ENCODE measurements around the gene PGD.

The PGD gene

DNA sequence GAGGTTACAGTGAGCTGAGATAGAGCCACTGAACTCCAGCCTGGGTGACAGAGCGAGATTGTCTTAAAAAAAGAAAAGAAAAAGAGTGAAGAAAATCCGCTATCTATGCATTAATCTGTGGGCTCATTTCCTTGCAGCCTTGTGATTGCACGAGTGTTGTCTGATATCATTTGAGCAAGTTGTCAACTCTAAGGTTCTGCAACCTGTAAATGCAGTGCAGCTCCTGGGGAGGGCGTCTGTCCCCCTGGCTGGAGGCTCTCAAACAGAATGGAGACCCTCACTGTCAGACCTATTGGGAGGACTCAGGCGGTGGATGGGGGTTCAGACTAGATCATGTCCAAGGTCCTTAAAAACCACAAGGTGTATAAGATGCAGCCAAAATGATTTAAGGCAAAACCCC, 57.2 kb downstream of the PGD start:
- Histone ChIP-seq H3K36me3 (ENCODE audit: control insufficient read depth in 2 of 2, insufficient read depth in 1 of 2, low read length in 2 of 2) (peaks cover 14 to 31% of the 10 kb centered on the region in 2 experiments; a peak in 2 of 3 replicates), H3K4me1 (ENCODE audit: control insufficient read depth, insufficient read depth, low read length) (peaks cover 4% of the 10 kb centered on the region; the same call in 1 of the 2 replicates), H3K4me3 (ENCODE audit: low read depth, low read length) (no peak overlapping the region), H3K27ac (ENCODE audit: extremely low read depth, low read depth, low read length) (no peak overlapping the region), H3K9me3 (ENCODE audit: control insufficient read depth, insufficient read depth, low read depth, low read length) (no peaks in the 10 kb centered on the region)
- TF ChIP-seq, protein P1, sequence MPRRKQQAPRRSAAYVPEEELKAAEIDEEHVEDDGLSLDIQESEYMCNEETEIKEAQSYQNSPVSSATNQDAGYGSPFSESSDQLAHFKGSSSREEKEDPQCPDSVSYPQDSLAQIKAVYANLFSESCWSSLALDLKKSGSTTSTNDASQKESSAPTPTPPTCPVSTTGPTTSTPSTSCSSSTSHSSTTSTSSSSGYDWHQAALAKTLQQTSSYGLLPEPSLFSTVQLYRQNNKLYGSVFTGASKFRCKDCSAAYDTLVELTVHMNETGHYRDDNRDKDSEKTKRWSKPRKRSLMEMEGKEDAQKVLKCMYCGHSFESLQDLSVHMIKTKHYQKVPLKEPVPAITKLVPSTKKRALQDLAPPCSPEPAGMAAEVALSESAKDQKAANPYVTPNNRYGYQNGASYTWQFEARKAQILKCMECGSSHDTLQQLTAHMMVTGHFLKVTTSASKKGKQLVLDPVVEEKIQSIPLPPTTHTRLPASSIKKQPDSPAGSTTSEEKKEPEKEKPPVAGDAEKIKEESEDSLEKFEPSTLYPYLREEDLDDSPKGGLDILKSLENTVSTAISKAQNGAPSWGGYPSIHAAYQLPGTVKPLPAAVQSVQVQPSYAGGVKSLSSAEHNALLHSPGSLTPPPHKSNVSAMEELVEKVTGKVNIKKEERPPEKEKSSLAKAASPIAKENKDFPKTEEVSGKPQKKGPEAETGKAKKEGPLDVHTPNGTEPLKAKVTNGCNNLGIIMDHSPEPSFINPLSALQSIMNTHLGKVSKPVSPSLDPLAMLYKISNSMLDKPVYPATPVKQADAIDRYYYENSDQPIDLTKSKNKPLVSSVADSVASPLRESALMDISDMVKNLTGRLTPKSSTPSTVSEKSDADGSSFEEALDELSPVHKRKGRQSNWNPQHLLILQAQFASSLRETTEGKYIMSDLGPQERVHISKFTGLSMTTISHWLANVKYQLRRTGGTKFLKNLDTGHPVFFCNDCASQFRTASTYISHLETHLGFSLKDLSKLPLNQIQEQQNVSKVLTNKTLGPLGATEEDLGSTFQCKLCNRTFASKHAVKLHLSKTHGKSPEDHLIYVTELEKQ (tag by site-specific recombination; IDR thresholded peaks at IDR 0.05; ENCODE audit: borderline replicate concordance) = no peak
- POLR2A ChIA-PET = interaction anchor here (0.6 to 0.7 kb wide), 4 partner anchors 38 to 970 kb away, joined by 3 to 8 read pairs (median 4); no protein-coding TSS in a partner anchor
- CTCF ChIA-PET = interaction anchor here (0.7 to 1.2 kb wide), 3 partner anchors 12 to 712 kb away, joined by 3 read pairs; no protein-coding TSS in a partner anchor

DNA sequence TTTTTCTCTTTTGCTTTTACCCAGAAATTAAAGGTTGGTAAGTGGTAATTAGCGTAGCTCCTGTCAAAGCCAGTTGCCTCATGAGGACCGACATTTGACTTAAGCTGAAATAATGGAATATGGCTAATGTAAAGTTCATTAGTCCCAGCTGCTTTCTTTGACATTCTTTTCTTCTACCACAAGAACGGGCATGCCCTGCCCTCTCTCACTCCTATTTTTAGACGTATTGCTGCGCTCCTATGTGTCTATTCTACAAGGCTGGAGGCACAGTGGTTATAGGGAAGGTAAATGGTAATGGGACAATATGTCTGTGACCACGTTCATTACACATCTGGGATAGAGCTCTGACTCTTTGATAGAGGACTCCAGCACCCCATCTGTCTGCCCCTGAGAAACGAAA, 57.8 kb downstream of the PGD start:
- H3K9me3 ChIP-seq (ENCODE audit: control insufficient read depth, insufficient read depth, low read depth, low read length) = no peaks in the 10 kb centered on the region
- no peak overlapping the region for H3K27ac ChIP-seq (ENCODE audit: extremely low read depth, low read depth, low read length)
- peaks cover 14 to 37% of the 10 kb centered on the region in 2 experiments; a peak in 2 of 3 replicates for H3K36me3 ChIP-seq (ENCODE audit: control insufficient read depth in 2 of 2, insufficient read depth in 1 of 2, low read length in 2 of 2)
- POLR2A ChIA-PET = interaction anchor here (0.6 to 0.7 kb wide), 4 partner anchors 37 to 970 kb away, joined by 3 to 8 read pairs (median 4); no protein-coding TSS in a partner anchor
- CTCF ChIA-PET = interaction anchor here (0.7 to 1.2 kb wide), 2 partner anchors 37 to 712 kb away, joined by 3 read pairs; no protein-coding TSS in a partner anchor
- H3K4me3 ChIP-seq (ENCODE audit: low read depth, low read length) = no peak overlapping the region
- H3K4me1 ChIP-seq (ENCODE audit: control insufficient read depth, insufficient read depth, low read length) = peaks cover 4% of the 10 kb centered on the region; the same call in 1 of the 2 replicates
- no peak for TF ChIP-seq ZSCAN30 (tag by site-specific recombination; IDR thresholded peaks at IDR 0.05)
- TF ChIP-seq ZFP37 (tag by site-specific recombination; IDR thresholded peaks at IDR 0.05) = no peak
- TF ChIP-seq, protein P2, sequence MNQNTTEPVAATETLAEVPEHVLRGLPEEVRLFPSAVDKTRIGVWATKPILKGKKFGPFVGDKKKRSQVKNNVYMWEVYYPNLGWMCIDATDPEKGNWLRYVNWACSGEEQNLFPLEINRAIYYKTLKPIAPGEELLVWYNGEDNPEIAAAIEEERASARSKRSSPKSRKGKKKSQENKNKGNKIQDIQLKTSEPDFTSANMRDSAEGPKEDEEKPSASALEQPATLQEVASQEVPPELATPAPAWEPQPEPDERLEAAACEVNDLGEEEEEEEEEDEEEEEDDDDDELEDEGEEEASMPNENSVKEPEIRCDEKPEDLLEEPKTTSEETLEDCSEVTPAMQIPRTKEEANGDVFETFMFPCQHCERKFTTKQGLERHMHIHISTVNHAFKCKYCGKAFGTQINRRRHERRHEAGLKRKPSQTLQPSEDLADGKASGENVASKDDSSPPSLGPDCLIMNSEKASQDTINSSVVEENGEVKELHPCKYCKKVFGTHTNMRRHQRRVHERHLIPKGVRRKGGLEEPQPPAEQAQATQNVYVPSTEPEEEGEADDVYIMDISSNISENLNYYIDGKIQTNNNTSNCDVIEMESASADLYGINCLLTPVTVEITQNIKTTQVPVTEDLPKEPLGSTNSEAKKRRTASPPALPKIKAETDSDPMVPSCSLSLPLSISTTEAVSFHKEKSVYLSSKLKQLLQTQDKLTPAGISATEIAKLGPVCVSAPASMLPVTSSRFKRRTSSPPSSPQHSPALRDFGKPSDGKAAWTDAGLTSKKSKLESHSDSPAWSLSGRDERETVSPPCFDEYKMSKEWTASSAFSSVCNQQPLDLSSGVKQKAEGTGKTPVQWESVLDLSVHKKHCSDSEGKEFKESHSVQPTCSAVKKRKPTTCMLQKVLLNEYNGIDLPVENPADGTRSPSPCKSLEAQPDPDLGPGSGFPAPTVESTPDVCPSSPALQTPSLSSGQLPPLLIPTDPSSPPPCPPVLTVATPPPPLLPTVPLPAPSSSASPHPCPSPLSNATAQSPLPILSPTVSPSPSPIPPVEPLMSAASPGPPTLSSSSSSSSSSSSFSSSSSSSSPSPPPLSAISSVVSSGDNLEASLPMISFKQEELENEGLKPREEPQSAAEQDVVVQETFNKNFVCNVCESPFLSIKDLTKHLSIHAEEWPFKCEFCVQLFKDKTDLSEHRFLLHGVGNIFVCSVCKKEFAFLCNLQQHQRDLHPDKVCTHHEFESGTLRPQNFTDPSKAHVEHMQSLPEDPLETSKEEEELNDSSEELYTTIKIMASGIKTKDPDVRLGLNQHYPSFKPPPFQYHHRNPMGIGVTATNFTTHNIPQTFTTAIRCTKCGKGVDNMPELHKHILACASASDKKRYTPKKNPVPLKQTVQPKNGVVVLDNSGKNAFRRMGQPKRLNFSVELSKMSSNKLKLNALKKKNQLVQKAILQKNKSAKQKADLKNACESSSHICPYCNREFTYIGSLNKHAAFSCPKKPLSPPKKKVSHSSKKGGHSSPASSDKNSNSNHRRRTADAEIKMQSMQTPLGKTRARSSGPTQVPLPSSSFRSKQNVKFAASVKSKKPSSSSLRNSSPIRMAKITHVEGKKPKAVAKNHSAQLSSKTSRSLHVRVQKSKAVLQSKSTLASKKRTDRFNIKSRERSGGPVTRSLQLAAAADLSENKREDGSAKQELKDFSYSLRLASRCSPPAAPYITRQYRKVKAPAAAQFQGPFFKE (tag by site-specific recombination; IDR thresholded peaks at IDR 0.05; ENCODE audit: borderline replicate concordance) = no peak
- TF ChIP-seq ZFP41 (tag by site-specific recombination; IDR thresholded peaks at IDR 0.05; ENCODE audit: borderline replicate concordance) = no peak
- TF ChIP-seq MEIS1 (CRISPR knock-in tag; IDR thresholded peaks at IDR 0.05; ENCODE audit: borderline replicate concordance) = no peak
- no peak for TF ChIP-seq SP2 (tag by site-specific recombination; IDR thresholded peaks at IDR 0.05)
- TF ChIP-seq ZNF19 (tag by site-specific recombination; IDR thresholded peaks at IDR 0.05; ENCODE audit: low read depth) = no peak
- TF ChIP-seq ZNF311 (tag by site-specific recombination; IDR thresholded peaks at IDR 0.05; ENCODE audit: borderline replicate concordance) = no peak
- TF ChIP-seq HOXC10 (CRISPR knock-in tag; IDR thresholded peaks at IDR 0.05) = no peak
- TF ChIP-seq REPIN1 (tag by site-specific recombination; IDR thresholded peaks at IDR 0.05; ENCODE audit: low read depth) = no peak
- no peak for TF ChIP-seq ZNF530 (tag by site-specific recombination; IDR thresholded peaks at IDR 0.05; ENCODE audit: low read depth)
- no peak for TF ChIP-seq ZNF785 (tag by site-specific recombination; IDR thresholded peaks at IDR 0.05)
- TF ChIP-seq, protein P3, sequence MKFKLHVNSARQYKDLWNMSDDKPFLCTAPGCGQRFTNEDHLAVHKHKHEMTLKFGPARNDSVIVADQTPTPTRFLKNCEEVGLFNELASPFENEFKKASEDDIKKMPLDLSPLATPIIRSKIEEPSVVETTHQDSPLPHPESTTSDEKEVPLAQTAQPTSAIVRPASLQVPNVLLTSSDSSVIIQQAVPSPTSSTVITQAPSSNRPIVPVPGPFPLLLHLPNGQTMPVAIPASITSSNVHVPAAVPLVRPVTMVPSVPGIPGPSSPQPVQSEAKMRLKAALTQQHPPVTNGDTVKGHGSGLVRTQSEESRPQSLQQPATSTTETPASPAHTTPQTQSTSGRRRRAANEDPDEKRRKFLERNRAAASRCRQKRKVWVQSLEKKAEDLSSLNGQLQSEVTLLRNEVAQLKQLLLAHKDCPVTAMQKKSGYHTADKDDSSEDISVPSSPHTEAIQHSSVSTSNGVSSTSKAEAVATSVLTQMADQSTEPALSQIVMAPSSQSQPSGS (tag by site-specific recombination; IDR thresholded peaks at IDR 0.05; ENCODE audit: low read depth) = no peak
- TF ChIP-seq, protein P4, sequence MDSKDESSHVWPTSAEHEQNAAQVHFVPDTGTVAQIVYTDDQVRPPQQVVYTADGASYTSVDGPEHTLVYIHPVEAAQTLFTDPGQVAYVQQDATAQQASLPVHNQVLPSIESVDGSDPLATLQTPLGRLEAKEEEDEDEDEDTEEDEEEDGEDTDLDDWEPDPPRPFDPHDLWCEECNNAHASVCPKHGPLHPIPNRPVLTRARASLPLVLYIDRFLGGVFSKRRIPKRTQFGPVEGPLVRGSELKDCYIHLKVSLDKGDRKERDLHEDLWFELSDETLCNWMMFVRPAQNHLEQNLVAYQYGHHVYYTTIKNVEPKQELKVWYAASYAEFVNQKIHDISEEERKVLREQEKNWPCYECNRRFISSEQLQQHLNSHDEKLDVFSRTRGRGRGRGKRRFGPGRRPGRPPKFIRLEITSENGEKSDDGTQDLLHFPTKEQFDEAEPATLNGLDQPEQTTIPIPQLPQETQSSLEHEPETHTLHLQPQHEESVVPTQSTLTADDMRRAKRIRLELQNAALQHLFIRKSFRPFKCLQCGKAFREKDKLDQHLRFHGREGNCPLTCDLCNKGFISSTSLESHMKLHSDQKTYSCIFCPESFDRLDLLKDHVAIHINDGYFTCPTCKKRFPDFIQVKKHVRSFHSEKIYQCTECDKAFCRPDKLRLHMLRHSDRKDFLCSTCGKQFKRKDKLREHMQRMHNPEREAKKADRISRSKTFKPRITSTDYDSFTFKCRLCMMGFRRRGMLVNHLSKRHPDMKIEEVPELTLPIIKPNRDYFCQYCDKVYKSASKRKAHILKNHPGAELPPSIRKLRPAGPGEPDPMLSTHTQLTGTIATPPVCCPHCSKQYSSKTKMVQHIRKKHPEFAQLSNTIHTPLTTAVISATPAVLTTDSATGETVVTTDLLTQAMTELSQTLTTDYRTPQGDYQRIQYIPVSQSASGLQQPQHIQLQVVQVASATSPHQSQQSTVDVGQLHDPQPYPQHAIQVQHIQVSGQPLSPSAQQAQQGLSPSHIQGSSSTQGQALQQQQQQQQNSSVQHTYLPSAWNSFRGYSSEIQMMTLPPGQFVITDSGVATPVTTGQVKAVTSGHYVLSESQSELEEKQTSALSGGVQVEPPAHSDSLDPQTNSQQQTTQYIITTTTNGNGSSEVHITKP (tag by site-specific recombination; IDR thresholded peaks at IDR 0.05) = no peak
- no peak for TF ChIP-seq ZNF138 (tag by site-specific recombination; IDR thresholded peaks at IDR 0.05; ENCODE audit: borderline replicate concordance)
